Body of pancreas (tissue), 4 donors: ENCODE data around the gene SNAP23. TPM values are rescaled to one million over a fixed set of nuclear protein-coding genes. Genes with fewer than 3 reads are reported as not detected.

Experiments
- ATAC-seq: fragments of 150-250 bp; one replicate; pipeline ENCODE4 v1.9.1; 2016
- DNase-seq, 4 donors: peaks; one replicate each; pipeline ENCODE4 v3.0.0-alpha.2; 2019
- H3K27ac ChIP-seq, 4 donors: fragments of 200-600 bp; sonication (generic); 1 replicate in 3 of 4; 2 replicates in 1 of 4; pipeline versions ENCODE4 v1.5.1 to v1.6.1; 2016 to 2019; ENCODE audit warnings: mild to moderate bottlenecking in 1 of 4, mixed read lengths in 1 of 4, moderate library complexity in 1 of 4
- H3K27me3 ChIP-seq, 2 donors: fragments of 200-600 bp; sonication (generic); one replicate each; pipeline ENCODE4 v1.6.0; 2016; ENCODE audit warnings: mild to moderate bottlenecking in 1 of 2
- H3K36me3 ChIP-seq, 2 donors: fragments of 200-600 bp; sonication (generic); replicated peaks in 1 of 2; 2 replicates each; pipeline ENCODE4 v1.5.1; 2016; ENCODE audit warnings: low read depth in 2 of 2; ENCODE audit not compliant: insufficient read depth in 1 of 2
- H3K4me1 ChIP-seq: fragments of 200-600 bp; sonication (generic); one replicate; pipeline ENCODE4 v1.6.0; 2016
- H3K4me3 ChIP-seq, 2 donors: fragments of 200-600 bp; sonication (generic); 1 replicate in 1 of 2; 2 replicates in 1 of 2; pipeline ENCODE4 v1.5.1; 2016 to 2019
- H3K9me3 ChIP-seq, 3 donors: fragments of 200-600 bp; sonication (generic); 1 replicate in 2 of 3; 2 replicates in 1 of 3; pipeline ENCODE4 v1.5.1; 2016
- CTCF ChIP-seq, 7 experiments: fragments of 450-650 bp in 4 of 7; fragments of 200-600 bp in 3 of 7; sonication (generic) in 3 of 7; IDR thresholded peaks; one replicate each; pipeline ENCODE4 v1.5.1; 2016 to 2019; ENCODE audit warnings: antibody characterized with exemption in 7 of 7
- POLR2A ChIP-seq, 3 donors: fragments of 450-650 bp; IDR thresholded peaks; one replicate each; pipeline ENCODE4 v1.6.1; 2016; ENCODE audit warnings: antibody characterized with exemption in 3 of 3, mild to moderate bottlenecking in 2 of 3
- WGBS, 2 donors: methylation state at CpG; one replicate each; pipeline ENCODE4 v1.1.5; 2017; 5-methylcytosine and 5-hydroxymethylcytosine counted together
- intact Hi-C: fragments of 100-400 bp; cut with DNase I; formaldehyde crosslinking; loops from one replicate; pipeline ENCODE4 v1.15.1; 2023
- total RNA-seq, 2 donors: library from RNA; depleted of rRNA; stranded (reverse); fragments of >200 nt; gene quantifications; one replicate each; pipeline ENCODE4 v1.1.0, GENCODE V29; 2016

SNAP23 gene
- total RNA-seq, 2 donors from 2014 or later: 29.8 to 42.2 TPM

DNA sequence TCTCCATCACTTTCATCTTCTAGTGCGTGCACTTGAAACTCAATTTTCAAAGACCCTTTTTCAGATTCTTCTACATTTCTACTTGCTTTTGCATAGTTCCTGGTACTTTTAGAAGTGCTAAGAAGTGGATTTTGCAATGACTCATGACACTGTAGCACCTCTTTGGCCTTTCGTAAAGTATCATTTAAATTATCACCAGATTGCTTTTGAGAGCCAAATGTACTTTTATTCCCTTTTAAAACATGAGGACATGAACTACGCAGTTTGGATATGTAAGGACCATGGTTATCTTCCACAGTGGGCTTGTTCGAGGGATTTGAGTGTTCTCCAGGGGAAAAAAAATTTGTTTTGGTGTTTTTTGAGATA lies 45.0 kb upstream of the SNAP23 start:
- Histone ChIP-seq H3K9me3 (no peaks in the 10 kb centered on the region), H3K4me1 (no peaks in the 10 kb centered on the region), H3K4me3 (no peak overlapping the region), H3K27ac (no peak overlapping the region), H3K27me3 (no peaks in the 10 kb centered on the region), H3K36me3 (peaks cover 1 to 19% of the 10 kb centered on the region in 2 donors)
- intact Hi-C loops: no loop called here
- 95 to 96% methylated on average over 4 of the region's 4 CpGs for WGBS, 2 donors
- no peak for ATAC-seq
- no peak for TF ChIP-seq POLR2A (IDR thresholded peaks at IDR 0.05)
- no peak for TF ChIP-seq CTCF (IDR thresholded peaks at IDR 0.05)
- DNase-seq: no peak

- Histone ChIP-seq H3K36me3 (peaks cover 0 to 17% of the 10 kb centered on the region in 2 donors), H3K4me3 (no peak overlapping the region), H3K4me1 (peaks cover 21% of the 10 kb centered on the region), H3K27me3 (no peaks in the 10 kb centered on the region), H3K9me3 (no peaks in the 10 kb centered on the region), H3K27ac (no peak overlapping the region)
- intact Hi-C loops: no loop called here
- ATAC-seq: no peak
- no peak for DNase-seq
- TF ChIP-seq POLR2A (IDR thresholded peaks at IDR 0.05) (no peak), CTCF (IDR thresholded peaks at IDR 0.05) (no peak)
- 95 to 96% methylated on average over 3 of the region's 3 CpGs for WGBS, 2 donors
Measured at GRCh38 chr15:42453826-42454225, 41.6 kb upstream of the SNAP23 start.

DNA sequence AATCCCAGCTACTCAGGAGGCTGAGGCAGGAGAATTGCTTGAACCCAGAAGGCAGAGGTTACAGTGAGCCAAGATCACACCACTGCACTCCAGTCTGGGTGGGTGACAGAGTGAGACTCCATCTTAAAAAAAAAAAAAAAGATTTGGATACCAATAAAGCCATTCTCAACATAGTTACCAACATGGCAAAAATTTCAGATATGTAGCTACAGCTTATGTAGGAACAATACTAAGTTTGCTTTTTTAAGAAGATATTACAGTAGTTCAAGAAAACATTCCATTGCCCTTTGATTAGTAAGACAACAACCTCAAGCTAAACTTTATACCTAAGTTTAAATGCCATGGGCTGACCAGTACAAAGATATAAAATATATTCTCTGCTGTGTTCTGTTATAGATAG lies 38.9 kb upstream of the SNAP23 start:
- ATAC-seq (no peak), DNase-seq (no peak)
- Histone ChIP-seq H3K9me3 (no peaks in the 10 kb centered on the region), H3K4me1 (peaks cover 21% of the 10 kb centered on the region), H3K27me3 (no peaks in the 10 kb centered on the region), H3K4me3 (no peak overlapping the region), H3K36me3 (peaks cover 0 to 2% of the 10 kb centered on the region in 2 donors), H3K27ac (peak overlapping the region in 2 of 4 donors; percentile 66 to 79)
- intact Hi-C loops: no loop called here
- TF ChIP-seq POLR2A (IDR thresholded peaks at IDR 0.05): no peak
- no peak for TF ChIP-seq CTCF (IDR thresholded peaks at IDR 0.05)

DNA sequence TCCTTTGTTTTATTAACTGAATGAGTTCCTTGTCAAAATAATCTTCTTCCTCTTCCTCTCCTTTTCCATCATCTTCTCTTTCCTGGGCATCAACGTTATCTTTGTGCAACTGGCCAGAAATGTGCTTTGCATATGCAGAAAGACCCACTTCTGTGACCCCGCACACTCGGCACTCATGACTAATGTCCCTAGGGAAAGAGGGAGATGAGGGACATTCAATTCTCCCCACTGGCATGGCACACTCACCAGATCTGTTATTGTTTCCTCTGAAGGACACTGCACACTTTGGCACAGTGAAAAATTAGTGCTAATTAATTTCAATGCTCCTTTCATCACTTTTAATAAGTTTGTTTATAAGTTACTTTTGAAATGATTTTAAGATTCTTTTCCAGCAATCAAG lies 38.5 kb upstream of the SNAP23 start:
- WGBS, 2 donors: 57 to 60% methylated on average over 3 of the region's 3 CpGs
- DNase-seq (no peak), ATAC-seq (no peak)

More for the DNA sequence above, 38.5 kb upstream of the SNAP23 start:
- TF ChIP-seq CTCF (IDR thresholded peaks at IDR 0.05) (no peak), POLR2A (IDR thresholded peaks at IDR 0.05) (no peak)
- H3K27ac ChIP-seq: peak overlapping the region; percentile 8 to 79 (median 69)
- H3K36me3 ChIP-seq: no peaks in the 10 kb centered on the region
- no peak overlapping the region for H3K4me3 ChIP-seq
- peaks cover 21% of the 10 kb centered on the region for H3K4me1 ChIP-seq
- intact Hi-C loops: no loop called here
- H3K9me3 ChIP-seq: no peaks in the 10 kb centered on the region
- no peaks in the 10 kb centered on the region for H3K27me3 ChIP-seq
